Cardiac muscle cell (in vitro differentiated cells and primary cell): ENCODE results near the gene FHIT. TPM values are rescaled to one million over a fixed set of nuclear protein-coding genes. Genes with fewer than 3 reads are reported as not detected.

Experiments used
- DNase-seq, 2 donors: peaks; one replicate each; pipeline versions ENCODE4 v3.0.0 to v3.0.0-alpha.2; 2010 to 2017; ENCODE audit warnings: low read depth in 1 of 2, low spot score in 1 of 2
- H3K27ac ChIP-seq: fragments of 200-600 bp; sonication (generic); 2 replicates; pipeline ENCODE4 v1.5.1; 2016
- H3K27me3 ChIP-seq: fragments of 200-600 bp; sonication (generic); 2 replicates; pipeline ENCODE4 v1.6.0; 2016; ENCODE audit warnings: control low read depth
- H3K36me3 ChIP-seq: fragments of 200-600 bp; sonication (generic); 2 replicates; pipeline ENCODE4 v1.5.1; 2016; ENCODE audit warnings: control low read depth
- H3K4me1 ChIP-seq: fragments of 200-600 bp; sonication (generic); 2 replicates; pipeline ENCODE4 v1.8.1; 2017; ENCODE audit warnings: low read depth, mild to moderate bottlenecking, mixed run types
- H3K4me3 ChIP-seq: fragments of 200-600 bp; sonication (generic); 2 replicates; pipeline ENCODE4 v1.5.1; 2016; ENCODE audit warnings: mild to moderate bottlenecking
- H3K9me3 ChIP-seq: fragments of 200-600 bp; sonication (generic); 2 replicates; pipeline ENCODE4 v1.5.1; 2017; ENCODE audit warnings: low read depth, mild to moderate bottlenecking, control low read depth
- CTCF ChIP-seq: IDR thresholded peaks from 2 replicates; pipeline ENCODE4 v1.5.1; 2012; ENCODE audit warnings: low read depth, mild to moderate bottlenecking, low read length
- polyA plus RNA-seq: library from polyadenylated mRNA; unstranded; fragments of >200 nt; fragmentation: Nextera tagmentation; extraction: Ambion mirVana; gene quantifications from 2 replicates; pipeline ENCODE4 v1.2.1, GENCODE V29; 2016
- total RNA-seq: library from RNA; depleted of rRNA; stranded (reverse); fragments of >200 nt; gene quantifications from 2 replicates; pipeline ENCODE4 v1.2.3, GENCODE V29; 2016

FHIT gene
- total and polyA plus RNA-seq, 2 experiments from 2014 or later = 6.9 to 12.5 TPM

GRCh38 chr3:60102154-60102553 lies 1149.1 kb downstream of the FHIT start:
- Histone ChIP-seq H3K27ac (no peak overlapping the region), H3K4me1 (peaks cover 32% of the 10 kb centered on the region), H3K4me3 (no peak overlapping the region), H3K27me3 (no peaks in the 10 kb centered on the region), H3K9me3 (no peaks in the 10 kb centered on the region), H3K36me3 (no peaks in the 10 kb centered on the region)
- no peak for TF ChIP-seq CTCF
- no peak for DNase-seq

- no peak for TF ChIP-seq CTCF
- H3K4me1 ChIP-seq = peaks cover 32% of the 10 kb centered on the region
- H3K27me3 ChIP-seq = no peaks in the 10 kb centered on the region
- no peaks in the 10 kb centered on the region for H3K36me3 ChIP-seq
- no peak overlapping the region for H3K4me3 ChIP-seq
- H3K27ac ChIP-seq = no peak overlapping the region
- H3K9me3 ChIP-seq = no peaks in the 10 kb centered on the region
- peak in 1 of 2 donors; percentile 75 for DNase-seq
Observed at GRCh38 chr3:60101621-60102020, 1149.6 kb downstream of the FHIT start.

GRCh38 chr3:60096403-60096802 lies 1154.8 kb downstream of the FHIT start:
- no peak overlapping the region for H3K4me3 ChIP-seq

GRCh38 chr3:60095930-60096329 lies 1155.3 kb downstream of the FHIT start:
- Histone ChIP-seq H3K27ac (no peak overlapping the region), H3K36me3 (no peaks in the 10 kb centered on the region), H3K9me3 (no peaks in the 10 kb centered on the region), H3K4me1 (peaks cover 12% of the 10 kb centered on the region), H3K4me3 (no peak overlapping the region), H3K27me3 (no peaks in the 10 kb centered on the region)
- no peak for TF ChIP-seq CTCF
- DNase-seq = no peak

More at GRCh38 chr3:60096403-60096802, 1154.8 kb downstream of the FHIT start:
- Histone ChIP-seq H3K36me3 (no peaks in the 10 kb centered on the region), H3K27me3 (no peaks in the 10 kb centered on the region), H3K27ac (no peak overlapping the region), H3K4me1 (peaks cover 12% of the 10 kb centered on the region), H3K9me3 (no peaks in the 10 kb centered on the region)
- DNase-seq = no peak
- no peak for TF ChIP-seq CTCF

DNA sequence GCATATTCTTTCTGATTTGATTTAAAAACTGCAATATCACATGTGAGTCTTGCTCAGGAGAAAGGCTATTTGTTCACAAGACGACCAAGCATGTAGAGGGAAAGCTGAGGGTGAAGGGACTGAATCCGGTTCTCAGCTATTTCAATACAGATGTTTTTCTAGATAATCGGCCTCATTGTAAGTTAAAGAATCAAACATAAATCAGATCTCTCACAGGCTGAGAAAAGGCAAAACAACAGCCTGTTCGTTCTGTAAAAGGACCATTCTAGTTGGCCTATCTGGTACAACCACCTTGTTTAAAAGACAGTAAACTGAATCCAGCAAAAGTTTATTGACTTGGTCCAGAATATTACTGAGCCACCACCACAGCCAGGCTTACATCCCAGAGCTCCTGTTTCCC lies 1155.7 kb downstream of the FHIT start:
- no peaks in the 10 kb centered on the region for H3K36me3 ChIP-seq
- no peak for DNase-seq
- no peaks in the 10 kb centered on the region for H3K27me3 ChIP-seq
- no peaks in the 10 kb centered on the region for H3K9me3 ChIP-seq
- H3K4me1 ChIP-seq = peaks cover 14% of the 10 kb centered on the region
- H3K4me3 ChIP-seq = no peak overlapping the region
- no peak overlapping the region for H3K27ac ChIP-seq
- TF ChIP-seq CTCF = no peak
